H1 (cell line): ENCODE results near the gene SETX. TPM values are rescaled to one million over a fixed set of nuclear protein-coding genes. Genes with fewer than 3 reads are reported as not detected.

Experiments
- polyA plus RNA-seq, 7 experiments: library from polyadenylated mRNA; depleted of rRNA in 3 of 7; stranded (reverse) in 5 of 7; unstranded in 2 of 7; fragments of >200 nt in 5 of 7; fragments of 200-250 nt in 2 of 7; gene quantifications; 1 replicate in 5 of 7; 2 replicates in 1 of 7; 4 replicates in 1 of 7; pipeline versions ENCODE4 v1.2.1 to v1.2.3, GENCODE V29; 2011 to 2013; ENCODE audit warnings: missing spikeins in 2 of 7, mixed read lengths in 2 of 7
- total RNA-seq: library from RNA; stranded (reverse); fragmentation: NEBNext Ultra II Directional; extraction: Animal tissue kit (Norgen Biotek cat#: 25700); gene quantifications from 2 replicates; pipeline ENCODE4 v1.2.1, GENCODE V29; 2021
- TF ChIP-seq, protein P1 (sequence below), 3 experiments: IDR thresholded peaks; 1 replicate in 2 of 3; 2 replicates in 1 of 3; pipeline versions ENCODE4 v1.5.1 to v1.6.1; 2011; ENCODE audit warnings: low read length in 3 of 3, mild to moderate bottlenecking in 3 of 3, inconsistent platforms in 2 of 3, low read depth in 1 of 3, moderate library complexity in 1 of 3; ENCODE audit not compliant: insufficient read depth in 1 of 3; ENCODE audit errors: control extremely low read depth in 1 of 3

The SETX gene
- total and polyA plus RNA-seq, 2 of the 8 experiments (the other 6 are each of a cell fraction or from before 2014, with no cell fraction given) = 15.1 to 37.9 TPM

DNA sequence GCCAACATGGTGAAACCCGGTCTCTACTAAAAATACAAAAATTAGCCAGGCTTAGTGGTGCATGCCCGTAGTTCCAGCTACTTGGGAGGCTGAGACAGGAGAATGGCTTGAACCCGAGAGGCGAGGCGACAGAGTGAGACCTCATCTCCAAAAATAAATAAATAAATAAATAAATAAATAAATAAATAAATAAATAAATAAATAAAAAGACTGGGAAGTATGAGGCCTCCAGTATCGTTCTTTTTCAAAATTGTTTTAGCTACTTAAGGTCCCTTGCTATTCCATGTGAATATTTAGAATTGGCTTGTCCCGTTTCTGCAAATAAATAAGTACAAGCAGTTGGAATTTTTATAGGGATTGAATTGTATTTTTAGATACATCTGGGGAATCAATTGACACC is 3.0 kb upstream of the SETX start (continued):
- TF ChIP-seq, protein P1, sequence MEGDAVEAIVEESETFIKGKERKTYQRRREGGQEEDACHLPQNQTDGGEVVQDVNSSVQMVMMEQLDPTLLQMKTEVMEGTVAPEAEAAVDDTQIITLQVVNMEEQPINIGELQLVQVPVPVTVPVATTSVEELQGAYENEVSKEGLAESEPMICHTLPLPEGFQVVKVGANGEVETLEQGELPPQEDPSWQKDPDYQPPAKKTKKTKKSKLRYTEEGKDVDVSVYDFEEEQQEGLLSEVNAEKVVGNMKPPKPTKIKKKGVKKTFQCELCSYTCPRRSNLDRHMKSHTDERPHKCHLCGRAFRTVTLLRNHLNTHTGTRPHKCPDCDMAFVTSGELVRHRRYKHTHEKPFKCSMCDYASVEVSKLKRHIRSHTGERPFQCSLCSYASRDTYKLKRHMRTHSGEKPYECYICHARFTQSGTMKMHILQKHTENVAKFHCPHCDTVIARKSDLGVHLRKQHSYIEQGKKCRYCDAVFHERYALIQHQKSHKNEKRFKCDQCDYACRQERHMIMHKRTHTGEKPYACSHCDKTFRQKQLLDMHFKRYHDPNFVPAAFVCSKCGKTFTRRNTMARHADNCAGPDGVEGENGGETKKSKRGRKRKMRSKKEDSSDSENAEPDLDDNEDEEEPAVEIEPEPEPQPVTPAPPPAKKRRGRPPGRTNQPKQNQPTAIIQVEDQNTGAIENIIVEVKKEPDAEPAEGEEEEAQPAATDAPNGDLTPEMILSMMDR (IDR thresholded peaks at IDR 0.05; ENCODE audit: control extremely low read depth in 1 of 3, insufficient read depth in 1 of 3, low read depth in 1 of 3, low read length in 3 of 3) = no peak
- TF ChIP-seq, all 59 proteins: peak for 0
